Measurements from ENCODE around the gene SLC41A3.
"Not testable (repeated sequence)": the region's sequence is repeated elsewhere in the genome, so short reads cannot be mapped to it uniquely, and the experiment has no call there.

The SLC41A3 gene

GRCh38 chr3:125958511-125959316, 125.2 kb downstream of the SLC41A3 start:
- H3F3A ChIP-seq (ENCODE audit: control insufficient read depth, insufficient read depth), result no peaks in the 10 kb centered on the region
- H3K4me2 ChIP-seq (ENCODE audit: low read length), result no peak overlapping the region
- H3K79me2 ChIP-seq (ENCODE audit: control insufficient read depth, low read length), result no peaks in the 10 kb centered on the region
- TF ChIP-seq EZH2phosphoT487 (IDR thresholded peaks at IDR 0.05; ENCODE audit: borderline replicate concordance, low read length), result no peak
- no peak for TF ChIP-seq CTCF (IDR thresholded peaks at IDR 0.05; ENCODE audit: low read depth, low read length, poor library complexity, severe bottlenecking)
- no peaks in the 10 kb centered on the region for H3K9me3 ChIP-seq (ENCODE audit: control insufficient read depth, insufficient read depth, low read length)
- H3K9me2 ChIP-seq (replicated peaks; ENCODE audit: control insufficient read depth, low read length), result no peaks in the 10 kb centered on the region
- no peaks in the 10 kb centered on the region for H3K36me3 ChIP-seq (ENCODE audit: control insufficient read depth, low read length)
- peaks cover 2% of the 10 kb centered on the region; the same call in 1 of the 2 replicates for H3K4me1 ChIP-seq (ENCODE audit: control insufficient read depth, low read length)
- no peak overlapping the region for H3K4me3 ChIP-seq (ENCODE audit: low read length)
- no peaks in the 10 kb centered on the region for H4K20me1 ChIP-seq (ENCODE audit: control insufficient read depth, insufficient read depth, low read depth, low read length)
- H3K27ac ChIP-seq (ENCODE audit: low read depth, low read length), result no peak overlapping the region
- H3K27me3 ChIP-seq (ENCODE audit: control insufficient read depth, low read length), result no peaks in the 10 kb centered on the region; the same call in 1 of the 2 replicates

- Histone ChIP-seq H3K4me2 (ENCODE audit: low read length) (no peak overlapping the region), H3K27me3 (ENCODE audit: control insufficient read depth, low read length) (no peaks in the 10 kb centered on the region; the same call in 1 of the 2 replicates), H4K20me1 (ENCODE audit: control insufficient read depth, insufficient read depth, low read depth, low read length) (no peaks in the 10 kb centered on the region), H3K9me2 (replicated peaks; ENCODE audit: control insufficient read depth, low read length) (no peaks in the 10 kb centered on the region), H3K4me3 (ENCODE audit: low read length) (no peak overlapping the region), H3K9me3 (ENCODE audit: control insufficient read depth, insufficient read depth, low read length) (no peaks in the 10 kb centered on the region), H3K27ac (ENCODE audit: low read depth, low read length) (no peak overlapping the region), H3K79me2 (ENCODE audit: control insufficient read depth, low read length) (no peaks in the 10 kb centered on the region), H3F3A (ENCODE audit: control insufficient read depth, insufficient read depth) (no peaks in the 10 kb centered on the region), H3K4me1 (ENCODE audit: control insufficient read depth, low read length) (peaks cover 2% of the 10 kb centered on the region; the same call in 1 of the 2 replicates), H3K36me3 (ENCODE audit: control insufficient read depth, low read length) (no peaks in the 10 kb centered on the region)
- TF ChIP-seq CTCF (IDR thresholded peaks at IDR 0.05; ENCODE audit: low read depth, low read length, poor library complexity, severe bottlenecking) (no peak), EZH2phosphoT487 (IDR thresholded peaks at IDR 0.05; ENCODE audit: borderline replicate concordance, low read length) (no peak)
Observed at GRCh38 chr3:125957674-125958510, 126.0 kb downstream of the SLC41A3 start.

- H3K9me3 ChIP-seq (ENCODE audit: control insufficient read depth, insufficient read depth, low read length); H3F3A ChIP-seq (ENCODE audit: control insufficient read depth, insufficient read depth); H3K27me3 ChIP-seq (ENCODE audit: control insufficient read depth, low read length); H3K9me2 ChIP-seq (replicated peaks; ENCODE audit: control insufficient read depth, low read length); H3K79me2 ChIP-seq (ENCODE audit: control insufficient read depth, low read length); H3K4me1 ChIP-seq (ENCODE audit: control insufficient read depth, low read length); H3K4me3 ChIP-seq (ENCODE audit: low read length); H4K20me1 ChIP-seq (ENCODE audit: control insufficient read depth, insufficient read depth, low read depth, low read length); H3K4me2 ChIP-seq (ENCODE audit: low read length); H3K36me3 ChIP-seq (ENCODE audit: control insufficient read depth, low read length); H3K27ac ChIP-seq (ENCODE audit: low read depth, low read length): not testable (repeated sequence)
Observed at GRCh38 chr3:125957020-125957419, 126.9 kb downstream of the SLC41A3 start.

All from DOHH2 (cell line).